Midbrain (tissue), 1 donor: ENCODE data around the gene GNG8.

Source experiments
- DNase-seq: peaks from one replicate; lab custom pipeline; 2025; lab: John Stamatoyannopoulos, UW

The GNG8 gene

GRCh38 chr19:46635920-46636761, at the start of gene GNG8:
Gene GNG8 (minus strand): TSS chr19:46636202. CDS start chr19:46634682, 1,520 bp downstream.
- no peak for DNase-seq

- no peak for DNase-seq
These were observed 49.2 kb upstream of the GNG8 start for GRCh38 chr19:46685189-46685588.

GRCh38 chr19:46678110-46678732, 42.2 kb upstream of the GNG8 start:
- DNase-seq = no peak

- DNase-seq = no peak
These were observed 38.6 kb upstream of the GNG8 start for GRCh38 chr19:46674416-46675178.

GRCh38 chr19:46670813-46671212, 34.8 kb upstream of the GNG8 start:
- no peak for DNase-seq

GRCh38 chr19:46668662-46669061, 32.7 kb upstream of the GNG8 start:
- DNase-seq = no peak

GRCh38 chr19:46665072-46665471, 29.1 kb upstream of the GNG8 start:
- no peak for DNase-seq

GRCh38 chr19:46661735-46662592, 26.0 kb upstream of the GNG8 start:
- peak; percentile 95 for DNase-seq

- DNase-seq = peak; percentile 100
These were observed 25.2 kb upstream of the GNG8 start, which contains the start of gene DACT3 for GRCh38 chr19:46661020-46661731. Gene DACT3 (minus strand): TSS chr19:46661182. CDS start chr19:46661064, 118 bp downstream.

- DNase-seq = no peak
These were observed 24.6 kb upstream of the GNG8 start for GRCh38 chr19:46660551-46661019.

- DNase-seq = peak; percentile 17
These were observed 24.1 kb upstream of the GNG8 start for GRCh38 chr19:46660008-46660517.

- DNase-seq = no peak
These were observed 23.4 kb upstream of the GNG8 start for GRCh38 chr19:46659151-46660007.

GRCh38 chr19:46656541-46656940, 20.5 kb upstream of the GNG8 start:
- no peak for DNase-seq

- DNase-seq = peak; percentile 88
These were observed 18.7 kb upstream of the GNG8 start for GRCh38 chr19:46654621-46655152.

- DNase-seq = no peak
These were observed 14.4 kb upstream of the GNG8 start for GRCh38 chr19:46650445-46650844.

- DNase-seq = no peak
These were observed 13.3 kb upstream of the GNG8 start for GRCh38 chr19:46648961-46649960.

- no peak for DNase-seq
These were observed 12.3 kb upstream of the GNG8 start for GRCh38 chr19:46648060-46648960.
